Activated naive CD8-positive, alpha-beta T cell treated with anti-CD3 and anti-CD28 coated beads for 36 hours (primary cell): ENCODE data around the gene ANKRD1. TPM values are rescaled to one million over a fixed set of nuclear protein-coding genes. Genes with fewer than 3 reads are reported as not detected.

Experiments used
- DNase-seq: peaks from one replicate; pipeline ENCODE4 v3.0.0; 2021
- H3K27ac Mint-ChIP-seq: one replicate; pipeline ENCODE4 v1.8.0; 2022; ENCODE audit warnings: mild to moderate bottlenecking, moderate library complexity, mixed read lengths
- H3K27me3 Mint-ChIP-seq: one replicate; pipeline ENCODE4 v1.8.0; 2022; ENCODE audit warnings: mild to moderate bottlenecking, mixed read lengths
- H3K36me3 Mint-ChIP-seq: one replicate; pipeline ENCODE4 v1.8.0; 2021; ENCODE audit warnings: mild to moderate bottlenecking, mixed read lengths
- H3K4me1 Mint-ChIP-seq: one replicate; pipeline ENCODE4 v1.8.0; 2021; ENCODE audit warnings: mixed read lengths
- H3K4me3 Mint-ChIP-seq: one replicate; pipeline ENCODE4 v1.8.0; 2022; ENCODE audit warnings: mild to moderate bottlenecking, moderate library complexity, mixed read lengths
- H3K9me3 Mint-ChIP-seq: one replicate; pipeline ENCODE4 v1.8.0; 2022; ENCODE audit warnings: mixed read lengths
- total RNA-seq, 2 experiments: library from RNA; stranded (reverse); gene quantifications; one replicate each; pipeline ENCODE4 v1.2.3, GENCODE V29; 2021

ANKRD1 gene
- not detected for total RNA-seq

DNA sequence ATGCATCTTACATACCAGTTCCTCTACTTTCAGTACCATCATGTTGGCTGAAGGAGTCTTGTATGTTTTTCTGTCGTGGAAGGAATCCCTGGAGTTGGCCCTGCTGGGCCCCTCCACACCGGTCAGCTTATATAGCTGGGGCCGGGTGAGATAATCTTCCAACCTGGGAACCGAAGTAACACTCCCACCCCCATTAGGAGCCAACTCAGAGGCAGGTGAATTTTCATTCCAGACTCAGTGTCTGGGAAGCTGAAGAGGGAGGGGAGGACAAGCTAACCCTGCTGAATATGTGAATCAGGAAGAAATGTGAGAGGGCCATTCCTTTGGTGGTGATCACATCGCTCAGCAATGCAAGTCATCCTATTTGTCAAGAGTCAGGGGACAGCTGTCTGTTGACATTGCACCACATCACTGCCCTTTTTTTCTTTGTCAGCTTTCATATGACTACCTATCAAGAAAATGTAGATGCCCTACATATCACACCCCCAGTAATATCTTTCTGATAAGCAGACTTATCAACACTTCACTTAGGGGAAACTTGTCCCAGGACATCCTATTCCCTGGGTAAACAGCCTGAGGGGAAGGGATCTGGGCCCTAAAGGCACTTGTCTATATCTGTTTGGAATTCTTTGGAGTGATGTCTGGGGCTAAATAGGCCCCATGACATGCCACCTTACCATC lies at the start of gene ANKRD1:
TSS of gene ANKRD1 (minus strand) at position 102 of the 681 bp plus-strand sequence. CDS start at position 42, 60 bp downstream.
- no peaks in the 10 kb centered on the region for H3K36me3 Mint-ChIP-seq
- DNase-seq = no peak
- H3K9me3 Mint-ChIP-seq = no peaks in the 10 kb centered on the region
- no peak within 1 kb of the TSS for H3K27ac Mint-ChIP-seq
- no peaks in the 10 kb centered on the region for H3K27me3 Mint-ChIP-seq
- H3K4me3 Mint-ChIP-seq = no peak within 1 kb of the TSS
- H3K4me1 Mint-ChIP-seq = no peaks in the 10 kb centered on the region

DNA sequence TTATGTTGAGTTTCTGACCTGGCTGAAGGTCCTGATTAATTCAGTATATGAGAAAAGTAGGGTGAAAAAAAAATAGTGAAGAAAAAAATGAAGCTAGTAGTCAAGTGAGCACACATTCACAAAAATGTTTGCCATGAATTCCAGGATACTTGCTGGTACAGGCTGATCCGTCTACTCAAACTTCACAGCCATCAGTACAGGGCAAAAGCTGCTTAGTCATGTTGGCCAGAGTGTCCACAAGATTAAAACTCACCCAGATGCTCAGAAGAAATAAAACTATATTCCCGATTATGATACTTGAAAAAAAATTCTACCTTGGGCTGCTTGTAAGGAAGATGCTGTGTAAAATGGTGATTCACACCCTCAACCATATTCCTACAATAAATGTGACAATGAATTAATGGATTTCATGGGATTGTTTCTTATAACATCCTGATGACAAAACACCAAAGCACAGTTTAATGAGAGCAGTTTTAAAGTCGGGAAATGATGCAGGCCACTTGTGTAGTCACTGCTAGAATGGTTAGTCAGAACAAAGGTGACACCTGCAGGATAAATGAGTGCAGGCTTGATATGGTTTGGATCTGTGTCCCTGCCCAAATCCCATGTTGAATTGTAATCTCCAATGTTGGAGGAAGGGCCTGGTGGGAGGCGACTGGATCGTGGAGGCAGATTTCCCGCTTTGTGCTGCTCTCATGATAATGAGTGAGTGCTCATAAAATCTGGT lies 49.2 kb upstream of the ANKRD1 start:
- H3K27me3 Mint-ChIP-seq = no peaks in the 10 kb centered on the region
- no peak overlapping the region for H3K27ac Mint-ChIP-seq
- no peak overlapping the region for H3K4me3 Mint-ChIP-seq
- DNase-seq = no peak
- no peaks in the 10 kb centered on the region for H3K4me1 Mint-ChIP-seq
- H3K9me3 Mint-ChIP-seq = peaks cover 3% of the 10 kb centered on the region
- H3K36me3 Mint-ChIP-seq = no peaks in the 10 kb centered on the region

DNA sequence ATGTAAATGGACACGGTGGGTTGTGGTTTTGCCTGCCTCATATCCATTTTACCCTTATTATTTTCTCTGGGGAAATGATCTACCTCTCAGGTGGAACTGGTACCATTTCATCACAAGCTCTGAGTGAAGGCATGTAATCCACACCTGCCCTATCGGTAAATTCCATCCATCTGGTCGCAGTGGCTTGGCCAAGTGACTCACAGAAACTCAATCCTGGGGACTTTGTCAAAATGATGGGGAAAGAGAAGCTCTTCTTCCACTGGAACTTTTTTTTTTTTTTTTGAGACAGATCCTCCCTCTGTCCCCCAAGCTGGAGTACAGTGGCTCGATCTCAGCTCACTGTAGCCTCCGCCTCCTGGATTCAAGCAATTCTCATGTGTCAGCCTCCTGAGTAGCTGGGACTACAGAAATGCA lies 48.2 kb upstream of the ANKRD1 start:
- Mint-ChIP-seq H3K4me1 (no peaks in the 10 kb centered on the region), H3K9me3 (no peaks in the 10 kb centered on the region)

GRCh38 chr10:90968328-90969081 lies 47.6 kb upstream of the ANKRD1 start:
- DNase-seq = no peak
- no peaks in the 10 kb centered on the region for H3K9me3 Mint-ChIP-seq
- H3K36me3 Mint-ChIP-seq = no peaks in the 10 kb centered on the region
- no peaks in the 10 kb centered on the region for H3K4me1 Mint-ChIP-seq
- H3K27ac Mint-ChIP-seq = no peak overlapping the region
- no peak overlapping the region for H3K4me3 Mint-ChIP-seq
- no peaks in the 10 kb centered on the region for H3K27me3 Mint-ChIP-seq

More for the DNA sequence above, 48.2 kb upstream of the ANKRD1 start:
- H3K27ac Mint-ChIP-seq = no peak overlapping the region
- no peak for DNase-seq
- no peaks in the 10 kb centered on the region for H3K27me3 Mint-ChIP-seq
- no peak overlapping the region for H3K4me3 Mint-ChIP-seq
- H3K36me3 Mint-ChIP-seq = no peaks in the 10 kb centered on the region

DNA sequence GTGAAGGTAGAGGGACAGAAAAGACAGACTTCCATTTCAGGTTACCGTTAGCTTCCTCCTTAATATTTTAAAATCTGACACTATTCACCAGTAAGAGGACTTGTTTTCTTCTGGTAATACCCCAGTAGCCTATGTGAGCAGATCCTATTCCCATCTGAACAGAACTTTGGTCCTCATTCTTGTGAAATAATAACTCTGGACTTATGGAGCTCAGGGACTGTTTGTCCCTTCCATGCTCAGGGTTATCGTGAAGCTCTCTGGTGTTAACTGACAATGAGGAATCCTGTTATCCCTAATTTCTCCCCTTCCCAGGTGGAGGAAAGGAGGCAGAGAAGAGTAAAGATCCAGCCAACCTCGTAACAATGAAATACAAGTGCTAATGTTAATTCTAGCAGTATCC lies 47.0 kb upstream of the ANKRD1 start:
- Mint-ChIP-seq H3K27me3 (no peaks in the 10 kb centered on the region), H3K4me3 (no peak overlapping the region), H3K9me3 (no peaks in the 10 kb centered on the region), H3K4me1 (no peaks in the 10 kb centered on the region), H3K27ac (no peak overlapping the region), H3K36me3 (no peaks in the 10 kb centered on the region)
- no peak for DNase-seq

- H3K27me3 Mint-ChIP-seq = no peaks in the 10 kb centered on the region
- H3K9me3 Mint-ChIP-seq = no peaks in the 10 kb centered on the region
- no peak overlapping the region for H3K27ac Mint-ChIP-seq
- DNase-seq = no peak
- H3K4me1 Mint-ChIP-seq = no peaks in the 10 kb centered on the region
- no peak overlapping the region for H3K4me3 Mint-ChIP-seq
- H3K36me3 Mint-ChIP-seq = no peaks in the 10 kb centered on the region
Measured at GRCh38 chr10:90966146-90966545, 45.3 kb upstream of the ANKRD1 start.

GRCh38 chr10:90965720-90966119 lies 44.8 kb upstream of the ANKRD1 start:
- Mint-ChIP-seq H3K36me3 (no peaks in the 10 kb centered on the region), H3K27me3 (no peaks in the 10 kb centered on the region), H3K4me1 (no peaks in the 10 kb centered on the region), H3K4me3 (no peak overlapping the region), H3K9me3 (no peaks in the 10 kb centered on the region), H3K27ac (no peak overlapping the region)
- no peak for DNase-seq

GRCh38 chr10:90964781-90965465 lies 44.0 kb upstream of the ANKRD1 start:
- Mint-ChIP-seq H3K4me1 (peaks cover 3% of the 10 kb centered on the region), H3K4me3 (no peak overlapping the region), H3K9me3 (no peaks in the 10 kb centered on the region), H3K27ac (no peak overlapping the region), H3K36me3 (no peaks in the 10 kb centered on the region), H3K27me3 (no peaks in the 10 kb centered on the region)
- DNase-seq = no peak

DNA sequence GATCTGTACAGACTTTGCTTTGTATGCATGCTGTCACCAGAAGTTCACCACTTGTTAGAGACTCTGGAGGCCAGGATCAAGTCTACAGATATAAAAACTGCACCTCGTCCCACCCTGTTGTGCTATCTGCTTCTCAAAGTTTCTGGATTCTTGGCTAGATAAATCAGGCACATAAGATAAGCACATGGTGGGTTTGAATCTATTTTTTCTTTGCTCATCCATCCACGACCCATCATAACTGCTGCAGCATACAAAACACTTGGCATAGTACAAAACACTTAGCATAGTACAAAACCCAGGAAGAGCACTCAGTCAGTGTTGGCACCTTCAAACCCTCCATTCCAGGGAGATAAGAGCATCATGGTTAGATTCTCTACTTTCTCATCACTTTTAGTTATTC lies 42.4 kb upstream of the ANKRD1 start:
- Mint-ChIP-seq H3K4me3 (no peak overlapping the region), H3K36me3 (no peaks in the 10 kb centered on the region), H3K9me3 (no peaks in the 10 kb centered on the region), H3K27me3 (no peaks in the 10 kb centered on the region), H3K27ac (no peak overlapping the region), H3K4me1 (peaks cover 3% of the 10 kb centered on the region)
- no peak for DNase-seq

GRCh38 chr10:90960355-90960814 lies 39.5 kb upstream of the ANKRD1 start:
- Mint-ChIP-seq H3K36me3 (no peaks in the 10 kb centered on the region), H3K27ac (no peak overlapping the region), H3K27me3 (no peaks in the 10 kb centered on the region), H3K9me3 (no peaks in the 10 kb centered on the region), H3K4me3 (no peak overlapping the region), H3K4me1 (peaks cover 3% of the 10 kb centered on the region)
- no peak for DNase-seq

DNA sequence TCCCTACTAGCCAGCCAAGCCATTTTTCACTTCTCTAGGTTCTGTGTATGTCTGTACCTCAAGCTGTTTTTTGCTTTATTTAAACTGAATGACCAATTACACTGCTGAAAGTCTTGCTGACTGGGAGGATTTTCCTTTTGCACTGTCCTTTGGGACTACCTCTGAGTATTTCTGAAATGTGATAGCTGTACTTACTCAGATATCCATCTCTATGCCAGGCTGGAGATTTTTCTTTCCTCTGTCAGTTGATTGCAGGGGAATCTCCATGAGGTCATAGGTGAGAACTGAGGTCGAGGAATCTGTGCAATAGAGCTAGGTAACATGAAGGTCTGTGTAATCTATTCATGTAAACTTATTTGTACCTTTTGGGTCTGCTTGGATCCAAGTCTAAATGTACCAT lies 38.9 kb upstream of the ANKRD1 start:
- H3K27me3 Mint-ChIP-seq = no peaks in the 10 kb centered on the region
- no peak overlapping the region for H3K27ac Mint-ChIP-seq
- no peaks in the 10 kb centered on the region for H3K36me3 Mint-ChIP-seq
- DNase-seq = no peak
- H3K4me1 Mint-ChIP-seq = peaks cover 3% of the 10 kb centered on the region
- no peaks in the 10 kb centered on the region for H3K9me3 Mint-ChIP-seq
- no peak overlapping the region for H3K4me3 Mint-ChIP-seq

GRCh38 chr10:90958781-90959180 lies 37.9 kb upstream of the ANKRD1 start:
- Mint-ChIP-seq H3K36me3 (no peaks in the 10 kb centered on the region), H3K27ac (no peak overlapping the region), H3K4me3 (no peak overlapping the region), H3K27me3 (no peaks in the 10 kb centered on the region), H3K9me3 (no peaks in the 10 kb centered on the region), H3K4me1 (peaks cover 3% of the 10 kb centered on the region)
- no peak for DNase-seq

DNA sequence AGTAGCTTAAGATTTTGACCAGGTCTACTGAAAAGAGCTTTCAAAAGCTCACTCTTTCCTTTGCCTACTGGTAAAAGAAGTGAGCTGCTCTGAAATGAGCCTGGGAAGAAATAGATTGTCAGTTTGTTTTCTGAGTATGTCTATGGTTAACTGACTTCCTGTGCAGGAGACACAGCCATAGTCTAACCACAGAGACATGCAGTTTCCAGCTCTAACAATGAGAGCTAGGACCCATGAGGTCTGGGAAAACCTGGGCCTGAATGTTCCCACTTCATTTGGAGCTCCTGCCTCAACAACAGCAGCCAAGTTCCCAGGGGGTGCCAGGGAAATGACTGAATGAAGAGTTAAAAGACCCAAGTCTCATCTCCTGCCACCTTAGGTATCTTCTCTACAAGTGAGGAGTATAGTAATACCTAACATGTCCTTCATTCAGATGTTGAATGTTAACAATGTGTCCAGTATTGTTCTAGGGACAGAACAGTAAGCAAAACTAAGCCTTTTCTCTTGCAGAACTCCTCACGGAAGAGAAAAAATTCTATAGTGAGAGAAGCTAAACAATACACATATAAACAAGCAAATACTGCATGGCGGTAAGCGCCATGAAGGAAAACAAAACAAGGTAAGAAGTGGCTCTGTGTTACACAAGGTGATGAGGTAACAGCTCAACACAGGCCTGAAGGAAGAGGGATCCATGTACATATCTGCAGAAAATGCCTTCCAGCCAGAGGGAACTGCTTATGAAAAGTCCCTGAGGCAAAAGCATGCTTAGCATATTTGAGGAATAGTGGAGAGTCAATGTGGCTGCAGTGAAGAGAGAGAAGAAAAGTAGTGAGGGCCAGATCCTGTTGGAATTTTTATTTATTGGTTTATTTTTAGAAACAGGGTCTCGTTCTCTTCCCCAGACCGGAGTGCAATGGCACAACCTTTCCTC lies 26.4 kb upstream of the ANKRD1 start:
- Mint-ChIP-seq H3K9me3 (peaks cover 5% of the 10 kb centered on the region), H3K36me3 (no peaks in the 10 kb centered on the region), H3K27ac (peak overlapping the region; percentile 39), H3K4me1 (peaks cover 7% of the 10 kb centered on the region), H3K27me3 (no peaks in the 10 kb centered on the region), H3K4me3 (no peak overlapping the region)
- DNase-seq = no peak

GRCh38 chr10:90945491-90946070 lies 24.7 kb upstream of the ANKRD1 start:
- H3K27ac Mint-ChIP-seq = no peak overlapping the region
- H3K4me3 Mint-ChIP-seq = no peak overlapping the region
- no peaks in the 10 kb centered on the region for H3K27me3 Mint-ChIP-seq
- no peak for DNase-seq
- peaks cover 7% of the 10 kb centered on the region for H3K4me1 Mint-ChIP-seq
- H3K9me3 Mint-ChIP-seq = peaks cover 4% of the 10 kb centered on the region
- no peaks in the 10 kb centered on the region for H3K36me3 Mint-ChIP-seq
